Measurements from ENCODE around the gene ENG. TPM values are rescaled to one million over a fixed set of nuclear protein-coding genes. Genes with fewer than 3 reads are reported as not detected.

Gene ENG
- total RNA-seq, 4 donors from 2014 or later, result 12.0 to 51.1 (median 19.6) TPM

DNA sequence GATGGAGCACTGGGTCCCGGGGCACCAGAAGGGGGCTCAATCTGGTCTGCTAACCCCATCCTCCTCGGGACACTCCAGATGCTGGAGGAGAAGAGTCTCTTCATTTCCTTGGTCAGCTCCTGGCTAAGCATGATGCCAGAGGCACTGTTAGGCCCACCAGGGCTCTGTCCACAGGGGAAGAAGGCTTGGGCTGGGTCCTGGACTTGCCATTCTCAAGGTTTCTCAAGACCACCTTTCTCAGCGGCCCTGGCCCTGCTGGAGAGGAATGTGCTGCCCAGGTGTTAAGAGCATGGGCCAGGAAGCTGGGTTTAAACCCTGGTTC, 83.9 kb downstream of the ENG start:
- DNase-seq (ENCODE audit: low spot score in 2 of 2), result no peak
- TF ChIP-seq, protein P1, sequence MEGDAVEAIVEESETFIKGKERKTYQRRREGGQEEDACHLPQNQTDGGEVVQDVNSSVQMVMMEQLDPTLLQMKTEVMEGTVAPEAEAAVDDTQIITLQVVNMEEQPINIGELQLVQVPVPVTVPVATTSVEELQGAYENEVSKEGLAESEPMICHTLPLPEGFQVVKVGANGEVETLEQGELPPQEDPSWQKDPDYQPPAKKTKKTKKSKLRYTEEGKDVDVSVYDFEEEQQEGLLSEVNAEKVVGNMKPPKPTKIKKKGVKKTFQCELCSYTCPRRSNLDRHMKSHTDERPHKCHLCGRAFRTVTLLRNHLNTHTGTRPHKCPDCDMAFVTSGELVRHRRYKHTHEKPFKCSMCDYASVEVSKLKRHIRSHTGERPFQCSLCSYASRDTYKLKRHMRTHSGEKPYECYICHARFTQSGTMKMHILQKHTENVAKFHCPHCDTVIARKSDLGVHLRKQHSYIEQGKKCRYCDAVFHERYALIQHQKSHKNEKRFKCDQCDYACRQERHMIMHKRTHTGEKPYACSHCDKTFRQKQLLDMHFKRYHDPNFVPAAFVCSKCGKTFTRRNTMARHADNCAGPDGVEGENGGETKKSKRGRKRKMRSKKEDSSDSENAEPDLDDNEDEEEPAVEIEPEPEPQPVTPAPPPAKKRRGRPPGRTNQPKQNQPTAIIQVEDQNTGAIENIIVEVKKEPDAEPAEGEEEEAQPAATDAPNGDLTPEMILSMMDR (IDR thresholded peaks at IDR 0.05), result no peak
- no peak for TF ChIP-seq POLR2A (IDR thresholded peaks at IDR 0.05)
- H3K4me3 ChIP-seq (ENCODE audit: low read depth, poor library complexity, severe bottlenecking), result no peak overlapping the region
- 61 to 66% methylated on average over 3 of the region's 3 CpGs for WGBS, 2 donors
- intact Hi-C loops (cut with DNase I; ENCODE audit: low total_unique reads), result no loop called here

DNA sequence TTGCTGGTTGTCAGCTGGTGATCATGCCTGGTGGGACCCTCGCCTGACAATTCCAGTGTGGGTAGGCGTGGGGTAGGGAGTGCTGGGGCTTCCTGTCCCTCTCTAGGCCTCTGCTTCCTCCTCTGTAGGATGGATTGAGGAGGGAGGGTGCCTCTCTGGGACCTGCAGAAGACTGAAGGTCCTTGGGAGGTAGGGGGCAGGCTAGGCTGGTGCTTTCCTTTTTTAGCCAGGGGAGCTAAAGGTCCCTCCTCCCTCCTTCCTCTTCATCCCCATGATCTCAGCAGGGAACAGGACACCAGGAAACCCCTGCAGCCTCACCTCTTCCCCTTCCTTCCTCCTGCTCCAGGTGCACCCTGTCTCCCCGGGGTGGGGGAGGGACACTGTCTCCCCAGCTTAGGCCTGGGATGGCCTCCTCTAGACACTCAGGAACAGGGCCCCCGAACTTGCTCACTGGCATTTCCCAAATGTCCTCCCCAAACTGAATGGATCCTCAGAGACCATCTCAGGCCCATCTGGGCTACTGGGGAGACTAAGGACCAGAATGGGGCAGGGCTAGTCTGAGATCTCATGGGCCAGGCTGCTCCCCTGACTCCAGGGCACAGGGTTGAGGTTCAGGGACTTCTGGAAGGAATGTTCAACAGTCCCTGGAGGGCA, 84.4 kb downstream of the ENG start:
- intact Hi-C loops (cut with DNase I; ENCODE audit: low total_unique reads), result no loop called here
- no peak for TF ChIP-seq POLR2A (IDR thresholded peaks at IDR 0.05)
- TF ChIP-seq, protein P1 (IDR thresholded peaks at IDR 0.05), result no peak
- WGBS, 2 donors, result 78 to 81% methylated on average over 4 of the region's 4 CpGs
- DNase-seq (ENCODE audit: low spot score in 2 of 2), result no peak
- H3K4me3 ChIP-seq (ENCODE audit: low read depth, poor library complexity, severe bottlenecking), result no peak overlapping the region

DNA sequence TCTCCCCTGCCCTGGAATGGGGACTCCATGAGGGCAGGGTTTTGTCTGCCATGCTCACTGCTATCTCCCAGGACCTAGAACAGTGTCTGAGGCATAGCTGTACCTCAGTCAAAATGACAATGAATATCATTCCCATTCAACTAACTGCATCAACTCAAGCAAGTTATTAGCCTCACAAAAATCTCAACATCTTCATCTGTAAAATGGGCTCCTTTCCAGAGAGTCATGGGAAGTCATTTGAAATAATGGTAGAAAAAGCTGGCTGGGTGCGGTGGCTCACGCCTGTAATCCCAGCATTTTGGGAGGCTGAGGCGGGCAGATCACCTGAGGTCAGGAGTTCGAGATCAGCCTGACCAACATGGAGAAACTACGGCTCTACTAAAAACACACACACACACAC, 85.4 kb downstream of the ENG start:
- no peak for DNase-seq (ENCODE audit: low spot score in 2 of 2)
- no peak overlapping the region for H3K4me3 ChIP-seq (ENCODE audit: low read depth, poor library complexity, severe bottlenecking)
- TF ChIP-seq POLR2A (IDR thresholded peaks at IDR 0.05), result no peak
- TF ChIP-seq, protein P1 (IDR thresholded peaks at IDR 0.05), result no peak
- WGBS, 2 donors, result 88 to 94% methylated on average over 5 of the region's 5 CpGs
- intact Hi-C loops (cut with DNase I; ENCODE audit: low total_unique reads), result no loop called here

DNA sequence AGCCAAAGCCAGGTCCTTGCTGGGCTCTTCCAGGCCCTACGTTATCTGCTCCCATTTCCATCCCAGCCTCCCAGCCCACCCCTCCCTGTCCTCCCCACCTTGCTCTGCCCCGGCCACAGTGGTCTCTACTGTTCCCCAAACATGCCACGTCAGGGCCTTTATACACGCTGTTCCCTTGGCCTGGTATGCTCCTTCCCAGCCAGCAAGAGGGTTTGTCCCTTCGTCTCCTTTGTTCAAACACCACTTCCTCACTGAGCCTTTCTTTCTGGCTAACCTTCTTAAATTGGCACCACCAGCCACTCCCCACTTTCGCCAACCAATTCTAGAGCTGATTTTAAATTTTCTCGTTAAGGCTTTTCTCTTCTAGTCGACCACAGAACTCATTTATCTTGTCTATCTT, 85.8 kb downstream of the ENG start:
- TF ChIP-seq, protein P1 (IDR thresholded peaks at IDR 0.05), result no peak
- TF ChIP-seq POLR2A (IDR thresholded peaks at IDR 0.05), result no peak
- DNase-seq (ENCODE audit: low spot score in 2 of 2), result no peak
- 67 to 70% methylated on average over 8 of the region's 8 CpGs for WGBS, 2 donors
- intact Hi-C loops (cut with DNase I; ENCODE audit: low total_unique reads), result no loop called here
- H3K4me3 ChIP-seq (ENCODE audit: low read depth, poor library complexity, severe bottlenecking), result no peak overlapping the region

DNA sequence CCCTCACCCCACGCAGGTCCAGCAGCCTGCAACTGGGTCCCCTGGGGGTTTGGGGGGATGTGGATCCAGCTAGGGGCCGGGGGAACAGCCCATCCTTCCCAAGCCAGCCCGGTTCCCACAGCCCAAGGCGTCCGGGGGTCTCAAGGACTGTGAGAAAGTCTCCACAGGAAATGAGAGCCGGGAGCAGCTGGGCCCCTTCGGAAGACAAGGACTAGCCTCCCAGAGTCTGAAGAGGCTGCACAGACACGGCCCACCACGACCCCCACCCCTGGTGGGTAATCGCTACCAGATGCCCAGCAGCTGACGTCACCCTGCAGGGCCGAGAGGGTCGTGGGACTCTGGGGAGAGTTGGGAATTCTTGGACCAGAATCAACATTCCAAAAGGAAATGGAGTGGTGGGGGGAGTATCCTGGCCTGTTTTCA, 86.5 kb downstream of the ENG start:
- 43 to 57% methylated on average over 13 of the region's 13 CpGs for WGBS, 2 donors
- intact Hi-C loops (cut with DNase I; ENCODE audit: low total_unique reads), result no loop called here
- TF ChIP-seq, protein P1 (IDR thresholded peaks at IDR 0.05), result no peak
- TF ChIP-seq POLR2A (IDR thresholded peaks at IDR 0.05), result no peak
- no peak for DNase-seq (ENCODE audit: low spot score in 2 of 2)
- H3K4me3 ChIP-seq (ENCODE audit: low read depth, poor library complexity, severe bottlenecking), result no peak overlapping the region

DNA sequence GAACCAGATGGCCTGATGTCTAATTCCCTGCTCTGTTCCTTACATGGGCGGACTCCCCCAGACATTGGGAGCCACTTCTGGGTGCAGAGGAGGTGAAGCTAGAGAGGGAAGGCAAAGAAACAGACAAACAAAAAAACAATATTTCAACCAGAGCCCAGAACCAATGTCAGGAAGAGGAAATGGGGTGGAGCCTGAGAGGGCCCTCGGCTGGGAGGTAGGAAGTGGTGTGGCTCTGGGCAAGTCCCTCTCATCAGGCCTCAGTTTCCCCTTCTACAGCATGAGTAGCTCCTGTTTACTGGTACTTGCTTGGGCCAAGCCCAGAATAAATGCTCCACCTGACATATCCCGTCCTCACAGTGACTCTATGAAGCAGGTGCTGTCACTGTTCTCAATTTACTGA, 87.0 kb downstream of the ENG start:
- no peak overlapping the region for H3K4me3 ChIP-seq (ENCODE audit: low read depth, poor library complexity, severe bottlenecking)
- TF ChIP-seq, protein P1 (IDR thresholded peaks at IDR 0.05), result no peak
- TF ChIP-seq POLR2A (IDR thresholded peaks at IDR 0.05), result no peak
- DNase-seq (ENCODE audit: low spot score in 2 of 2), result no peak
- intact Hi-C loops (cut with DNase I; ENCODE audit: low total_unique reads), result no loop called here
- 64 to 81% methylated on average over 3 of the region's 3 CpGs for WGBS, 2 donors

Data from lower leg skin (tissue), 4 donors.